K562 (cell line): ENCODE results near the gene HBEGF. TPM values are rescaled to one million over a fixed set of nuclear protein-coding genes. Genes with fewer than 3 reads are reported as not detected.

Source experiments
- ATAC-seq: fragments of 200-7000 bp; cut with Tn5 transposase; 3 replicates; pipeline ENCODE4 v1.9.1; 2020; ENCODE audit warnings: moderate library complexity
- BruUV-seq: library from RNA; stranded (reverse); fragments of 400-500 nt; replicated peaks from 2 replicates; lab custom pipeline; 2021; lab: Mats Ljungman, UMichigan
- CTCF ChIA-PET: fragments of 300-600 bp; formaldehyde crosslinking; extraction: SDS; loops from one replicate; lab custom pipeline; 2021; ENCODE audit warnings: low intra/inter-chr PET ratio; lab: Yijun Ruan, JAX
- POLR2A ChIA-PET: fragments of 300-600, 350-650 bp; sonication (Branson Sonifier 250); formaldehyde crosslinking; extraction: SDS; loops from one replicate; lab custom pipeline; 2021; ENCODE audit warnings: antibody characterized with exemption, inconsistent platforms; lab: Yijun Ruan, JAX
- DNase-seq, 4 experiments: peaks; one replicate each; pipeline versions ENCODE4 v3.0.0 to v3.0.0-alpha.2; 2011 to 2018; ENCODE audit warnings: low spot score in 3 of 4, mixed read lengths in 3 of 4; ENCODE audit errors: extremely low read depth in 1 of 4
- FAIRE-seq: peaks from 2 replicates; lab custom pipeline; 2011; peaks lifted over from hg19 to GRCh38; lab: Jason Lieb, UNC
- H2AFZ ChIP-seq: 2 replicates; pipeline ENCODE4 v1.6.0; 2011; ENCODE audit warnings: low read depth, low read length, control low read depth, inconsistent platforms
- H3K27ac ChIP-seq: fragments of 200-600 bp; 3 replicates; pipeline ENCODE4 v1.8.0; 2011; ENCODE audit warnings: low read depth, mild to moderate bottlenecking, control low read depth, inconsistent platforms, low read length, moderate library complexity, mixed read lengths; ENCODE audit errors: extremely low read depth
- H3K27me3 ChIP-seq, 2 experiments: fragments of 300-600 bp in 1 of 2; 2 replicates in 1 of 2; 3 replicates in 1 of 2; pipeline versions ENCODE4 v1.6.0 to v1.8.0; 2011; ENCODE audit warnings: inconsistent platforms in 2 of 2, low read length in 2 of 2, mild to moderate bottlenecking in 1 of 2, mixed read lengths in 1 of 2, moderate library complexity in 1 of 2; ENCODE audit not compliant: control insufficient read depth in 2 of 2, insufficient read depth in 2 of 2
- H3K36me3 ChIP-seq: fragments of 300-600 bp; 3 replicates; pipeline ENCODE4 v1.8.0; 2011; ENCODE audit warnings: mild to moderate bottlenecking, low read length, inconsistent platforms; ENCODE audit not compliant: control insufficient read depth, insufficient read depth
- H3K4me1 ChIP-seq, 2 experiments: fragments of 200-600 bp in 1 of 2; replicated peaks in 1 of 2; 2 replicates in 1 of 2; 3 replicates in 1 of 2; pipeline versions ENCODE4 v1.5.1 to v1.8.0; 2011; ENCODE audit warnings: inconsistent platforms in 2 of 2, low read length in 2 of 2, mild to moderate bottlenecking in 1 of 2, mixed read lengths in 1 of 2, moderate library complexity in 1 of 2; ENCODE audit not compliant: control insufficient read depth in 2 of 2, insufficient read depth in 2 of 2
- H3K4me2 ChIP-seq: 2 replicates; pipeline ENCODE4 v1.6.1; 2011; ENCODE audit warnings: low read length, control low read depth, inconsistent platforms, mixed read lengths; ENCODE audit not compliant: insufficient read depth
- H3K4me3 ChIP-seq: fragments of 200-600 bp; sonication (generic), shearing (Covaris generic); 2 replicates; pipeline ENCODE4 v1.5.1; 2016; ENCODE audit warnings: control low read depth, inconsistent platforms
- H3K79me2 ChIP-seq: fragments of 200-600 bp; 3 replicates; pipeline ENCODE4 v1.8.0; 2011; ENCODE audit warnings: low read length, inconsistent platforms; ENCODE audit not compliant: control insufficient read depth, insufficient read depth
- H3K9ac ChIP-seq, 2 experiments: 2 replicates each; pipeline versions ENCODE4 v1.6.0 to v1.6.1; 2011; ENCODE audit warnings: low read depth in 2 of 2, low read length in 2 of 2, control low read depth in 1 of 2, inconsistent platforms in 1 of 2, mild to moderate bottlenecking in 1 of 2, mixed read lengths in 1 of 2; ENCODE audit not compliant: insufficient read depth in 1 of 2
- H3K9me1 ChIP-seq: one replicate; pipeline ENCODE4 v1.6.0; 2011; ENCODE audit warnings: inconsistent platforms, mild to moderate bottlenecking, low read length, moderate library complexity; ENCODE audit not compliant: control insufficient read depth, insufficient read depth
- H3K9me3 ChIP-seq: replicated peaks from 2 replicates; pipeline ENCODE4 v1.5.1; 2011; ENCODE audit warnings: low read depth, low read length, inconsistent platforms; ENCODE audit not compliant: control insufficient read depth, insufficient read depth
- H4K20me1 ChIP-seq: replicated peaks from 2 replicates; pipeline ENCODE4 v1.6.1; 2011; ENCODE audit warnings: low read length, inconsistent platforms, mixed read lengths; ENCODE audit not compliant: control insufficient read depth, insufficient read depth
- ARID3A ChIP-seq: IDR thresholded peaks from 2 replicates; pipeline ENCODE4 v1.6.1; 2012; ENCODE audit warnings: low read depth, low read length, improper control_type of control experiment, borderline replicate concordance
- CBX8 ChIP-seq: fragments of 200-600 bp; sonication (generic); IDR thresholded peaks from 2 replicates; pipeline ENCODE4 v1.6.1; 2012; ENCODE audit warnings: borderline replicate concordance, mixed run types, low read depth, mild to moderate bottlenecking, moderate library complexity, mixed read lengths, low read length, control low read depth, inconsistent platforms; ENCODE audit not compliant: poor library complexity, severe bottlenecking; ENCODE audit errors: extremely low read depth
- CXXC5 ChIP-seq: fragments of 250-450 bp; sonication (Bioruptor Pico); IDR thresholded peaks from 2 replicates; pipeline ENCODE4 v1.8.0; 2022; ENCODE audit warnings: inconsistent platforms, mild to moderate bottlenecking, moderate library complexity
- DACH1 ChIP-seq: fragments of 450-650 bp; IDR thresholded peaks from 2 replicates; pipeline ENCODE4 v1.6.1; 2018; ENCODE audit not compliant: partially characterized antibody
- E4F1 ChIP-seq: fragments of 250-450 bp; sonication (Bioruptor Pico); IDR thresholded peaks from 2 replicates; pipeline ENCODE4 v1.5.0; 2021; ENCODE audit warnings: mild to moderate bottlenecking, borderline replicate concordance
- EP300 ChIP-seq: IDR thresholded peaks from 2 replicates; pipeline ENCODE4 v1.6.1; 2012; ENCODE audit warnings: low read length, improper control_type of control experiment
- EWSR1 ChIP-seq: fragments of 450-650 bp; IDR thresholded peaks from 2 replicates; pipeline ENCODE4 v1.6.1; 2018; ENCODE audit warnings: borderline replicate concordance, mild to moderate bottlenecking, low read depth, moderate library complexity; ENCODE audit not compliant: partially characterized antibody
- GTF2A2 ChIP-seq: IDR thresholded peaks from 2 replicates; pipeline ENCODE4 v1.6.1; 2016; ENCODE audit warnings: mild to moderate bottlenecking, missing genetic modification characterization, missing compliant biosample characterization
- HIVEP1 ChIP-seq: fragments of 250-450 bp; sonication (Bioruptor Pico); IDR thresholded peaks from 2 replicates; pipeline ENCODE4 v1.4.0; 2020; ENCODE audit warnings: mild to moderate bottlenecking
- HMG20B ChIP-seq: fragments of 250-450 bp; sonication (Bioruptor Pico); IDR thresholded peaks from 2 replicates; pipeline ENCODE4 v1.5.0; 2021; ENCODE audit warnings: mild to moderate bottlenecking
- MCM7 ChIP-seq, 2 experiments: fragments of 450-650 bp; IDR thresholded peaks; 2 replicates each; pipeline ENCODE4 v1.6.1; 2016 to 2018
- MTA2 ChIP-seq: fragments of 450-650 bp; IDR thresholded peaks from 2 replicates; pipeline ENCODE4 v1.6.1; 2016; ENCODE audit warnings: low read depth
- PCBP2 ChIP-seq: fragments of 200-400 bp; formaldehyde crosslinking; IDR thresholded peaks from 2 replicates; pipeline ENCODE4 v1.6.1; 2018; ENCODE audit warnings: low read length, low read depth, mild to moderate bottlenecking, moderate library complexity; ENCODE audit not compliant: poor library complexity, severe bottlenecking
- POLR2H ChIP-seq: IDR thresholded peaks from 2 replicates; pipeline ENCODE4 v1.6.1; 2016; ENCODE audit warnings: missing genetic modification characterization, low read depth, mild to moderate bottlenecking, control low read depth, missing compliant biosample characterization, moderate library complexity
- SIN3A ChIP-seq, 2 experiments: fragments of 150-350 bp in 1 of 2; IDR thresholded peaks; 2 replicates each; pipeline ENCODE4 v1.6.1; 2011 to 2016; ENCODE audit warnings: borderline replicate concordance in 2 of 2, low read depth in 2 of 2, low read length in 2 of 2, mild to moderate bottlenecking in 2 of 2, moderate library complexity in 2 of 2; ENCODE audit not compliant: control insufficient read depth in 1 of 2
- SP1 ChIP-seq: sonication (generic); formaldehyde crosslinking; IDR thresholded peaks from 2 replicates; pipeline ENCODE4 v1.8.1; 2022; ENCODE audit warnings: mild to moderate bottlenecking, missing genetic modification reagents
- THRA ChIP-seq: fragments of 450-650 bp; IDR thresholded peaks from 2 replicates; pipeline ENCODE4 v1.6.1; 2017; ENCODE audit warnings: mild to moderate bottlenecking, moderate library complexity
- WGBS: fragments of 100-300 bp; shearing (Covaris generic); methylation state at CpG from one replicate; pipeline ENCODE4 v1.1.6; 2016; ENCODE audit warnings: low coverage, mixed read lengths; ENCODE audit not compliant: insufficient coverage; ENCODE audit errors: missing lambda C conversion rate; 5-methylcytosine and 5-hydroxymethylcytosine counted together
- in situ Hi-C: fragments of 300-500 bp; cut with MboI; formaldehyde crosslinking; loops from 4 replicates; pipeline ENCODE4 v1.15.0; 2018; ENCODE audit warnings: inconsistent platforms, mixed read lengths
- intact Hi-C: fragments of 100-400 bp; cut with micrococcal nuclease; formaldehyde crosslinking; loops from 2 replicates; pipeline ENCODE4 v1.14.2; 2022
- polyA plus RNA-seq, 8 experiments: library from polyadenylated mRNA; depleted of rRNA in 4 of 8; stranded (reverse) in 5 of 8; unstranded in 3 of 8; fragments of >200 nt; fragmentation: Nextera tagmentation in 2 of 8; fragmentation: Illumina TruSeq in 1 of 8; extraction: Ambion mirVana in 2 of 8; extraction: Trizol in 1 of 8; gene quantifications; 2 replicates each; pipeline versions ENCODE4 v1.2.1 to v1.2.3, GENCODE V29; 2011 to 2014; ENCODE audit warnings: inconsistent platforms in 1 of 8, missing spikeins in 1 of 8
- total RNA-seq, 7 experiments: library from RNA; depleted of rRNA in 6 of 7; stranded (reverse); fragments of >200 nt in 6 of 7; fragmentation: Illumina TruSeq in 2 of 7; extraction: Trizol in 2 of 7; gene quantifications; 2 replicates each; pipeline versions ENCODE4 v1.2.1 to v1.2.3, GENCODE V29; 2011 to 2021; ENCODE audit warnings: low replicate concordance in 1 of 7

Gene HBEGF
- total and polyA plus RNA-seq, 9 of the 15 experiments (the other 6 are each of a cell fraction or from before 2014, with no cell fraction given): 0.11 to 1.1 (median 0.60) TPM

- TF ChIP-seq ARID3A: no peak
Observed at GRCh38 chr5:140338908-140339307, 7.5 kb downstream of the HBEGF start (continued).

GRCh38 chr5:140338336-140338735, 8.1 kb downstream of the HBEGF start:
- Histone ChIP-seq H3K9me1 (no peaks in the 10 kb centered on the region), H3K9me3 (no peaks in the 10 kb centered on the region), H3K79me2 (no peaks in the 10 kb centered on the region), H3K27me3 (no peaks in the 10 kb centered on the region), H3K27ac (no peak overlapping the region), H2AFZ (no peak overlapping the region), H3K4me2 (no peak overlapping the region), H4K20me1 (no peaks in the 10 kb centered on the region), H3K4me1 (peaks cover 0 to 7% of the 10 kb centered on the region in 2 experiments; a peak in 1 of 5 replicates), H3K9ac (no peak overlapping the region), H3K4me3 (no peak overlapping the region), H3K36me3 (no peaks in the 10 kb centered on the region)
- no TSS peak for BruUV-seq
- CTCF ChIA-PET: no interaction called here
- DNase-seq (no peak), FAIRE-seq (no peak), ATAC-seq (no peak)
- in situ Hi-C loops: no loop called here
- POLR2A ChIA-PET: interaction anchor here (1.5 kb wide), 1 partner anchor 13 kb away, joined by 4 read pairs; no protein-coding TSS in a partner anchor
- intact Hi-C loops: no loop called here
- 15% methylated on average over 3 of the region's 3 CpGs for WGBS
- TF ChIP-seq CBX8 (no peak), PCBP2 (no peak), THRA (no peak), SIN3A (IDR thresholded peaks at IDR 0.05; ENCODE audit: borderline replicate concordance in 2 of 2, control insufficient read depth in 1 of 2, low read depth in 2 of 2, low read length in 2 of 2) (no peak), POLR2H (tag) (no peak), EP300 (no peak), E4F1 (CRISPR knock-in tag) (no peak), GTF2A2 (tag) (no peak), HIVEP1 (no peak), EWSR1 (no peak), DACH1 (no peak), CXXC5 (CRISPR knock-in tag) (no peak), SP1 (CRISPR knock-in tag) (no peak), MCM7 (IDR thresholded peaks at IDR 0.05) (no peak), MTA2 (no peak), HMG20B (CRISPR knock-in tag) (no peak)
